HG02571 (cell line): Measurements from ENCODE around the gene COL1A2.

Experiments
- ATAC-seq: cut with Tn5 transposase; IDR thresholded peaks from one replicate; pipeline ENCODE4 v1.9.1; 2021; ENCODE audit warnings: mild to moderate bottlenecking, moderate library complexity; ENCODE audit not compliant: unreplicated experiment

The COL1A2 gene

DNA sequence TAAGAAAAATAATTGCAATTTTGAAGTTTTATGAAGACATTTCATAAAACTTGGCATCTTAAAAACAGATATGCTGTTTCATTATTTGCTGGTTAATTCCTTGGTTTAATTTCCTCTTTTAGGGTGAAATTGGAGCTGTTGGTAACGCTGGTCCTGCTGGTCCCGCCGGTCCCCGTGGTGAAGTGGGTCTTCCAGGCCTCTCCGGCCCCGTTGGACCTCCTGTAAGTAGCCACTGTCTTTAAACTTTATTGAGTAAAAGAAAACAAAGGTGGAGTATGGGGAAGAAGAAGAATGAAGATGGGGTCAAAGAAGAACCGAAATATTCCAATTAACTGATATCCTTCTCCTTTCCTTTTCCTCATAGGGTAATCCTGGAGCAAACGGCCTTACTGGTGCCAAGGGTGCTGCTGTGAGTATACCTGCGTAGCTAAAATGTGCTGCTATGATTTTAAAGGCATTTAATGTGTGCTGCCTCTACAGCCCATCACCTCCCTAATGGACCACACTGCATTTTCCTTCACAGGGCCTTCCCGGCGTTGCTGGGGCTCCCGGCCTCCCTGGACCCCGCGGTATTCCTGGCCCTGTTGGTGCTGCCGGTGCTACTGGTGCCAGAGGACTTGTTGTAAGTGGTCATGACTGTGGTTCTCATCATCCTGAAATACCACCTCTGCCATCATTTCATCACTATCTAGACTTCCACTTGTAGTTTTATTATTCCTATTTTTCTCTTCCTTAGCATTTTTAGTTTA, 14.7 kb downstream of the COL1A2 start:
- ATAC-seq, result no peak

- ATAC-seq, result no peak
Observed at GRCh38 chr7:94410413-94411187, 15.9 kb downstream of the COL1A2 start.

DNA sequence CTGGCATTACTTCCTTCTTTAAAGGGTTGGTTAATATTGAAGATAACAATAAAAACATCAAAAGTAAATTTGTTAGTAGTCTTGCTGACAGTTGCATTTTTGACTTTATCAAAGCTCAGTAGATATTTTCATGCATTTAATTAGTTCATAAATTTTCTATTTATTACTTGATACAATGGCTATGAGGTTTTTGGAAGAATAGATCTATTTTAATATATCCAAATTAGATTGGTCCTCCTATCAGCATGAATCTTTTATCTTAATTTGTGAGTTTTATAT, 16.4 kb downstream of the COL1A2 start:
- no peak for ATAC-seq

GRCh38 chr7:94412762-94413322, 18.1 kb downstream of the COL1A2 start:
- no peak for ATAC-seq

- no peak for ATAC-seq
Observed at GRCh38 chr7:94414481-94414880, 19.8 kb downstream of the COL1A2 start.

DNA sequence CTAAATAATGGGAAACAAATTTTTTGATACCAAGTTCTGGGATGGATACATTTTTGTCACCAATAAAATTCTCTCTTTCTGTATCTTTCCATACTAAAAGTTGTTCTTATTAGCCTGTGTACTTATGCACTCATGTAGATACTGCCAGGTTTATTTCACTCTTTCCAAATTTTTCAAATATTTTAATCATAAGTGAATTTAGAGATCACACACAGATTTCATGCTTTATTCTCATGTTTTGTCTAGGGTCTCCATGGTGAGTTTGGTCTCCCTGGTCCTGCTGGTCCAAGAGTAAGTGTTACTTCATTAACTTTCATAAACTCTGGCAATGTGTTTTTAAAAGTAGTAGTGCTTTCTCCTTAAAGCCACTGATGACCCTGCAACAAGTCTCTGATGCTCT, 20.3 kb downstream of the COL1A2 start:
- ATAC-seq, result no peak

DNA sequence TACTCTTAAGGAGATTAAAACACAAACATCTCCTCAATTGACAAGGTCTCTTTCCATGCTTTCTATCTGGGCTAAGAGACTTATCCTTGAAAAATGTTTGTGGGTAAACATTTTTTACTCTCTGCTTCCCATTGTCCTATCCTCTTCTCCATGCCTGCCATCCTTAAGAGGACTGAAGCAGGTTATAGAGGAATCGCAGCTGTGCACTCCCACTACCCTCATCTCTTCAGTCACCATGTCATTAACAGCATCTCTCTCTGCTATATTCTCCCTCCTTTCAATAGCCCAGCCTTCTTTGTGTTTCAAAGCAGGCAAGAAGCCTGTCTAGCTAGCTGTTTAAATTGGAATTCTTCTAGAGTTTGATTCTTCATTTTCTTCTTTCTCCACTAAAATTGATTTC, 22.6 kb downstream of the COL1A2 start:
- no peak for ATAC-seq

- no peak for ATAC-seq
Observed at GRCh38 chr7:94417901-94418300, 23.2 kb downstream of the COL1A2 start.

DNA sequence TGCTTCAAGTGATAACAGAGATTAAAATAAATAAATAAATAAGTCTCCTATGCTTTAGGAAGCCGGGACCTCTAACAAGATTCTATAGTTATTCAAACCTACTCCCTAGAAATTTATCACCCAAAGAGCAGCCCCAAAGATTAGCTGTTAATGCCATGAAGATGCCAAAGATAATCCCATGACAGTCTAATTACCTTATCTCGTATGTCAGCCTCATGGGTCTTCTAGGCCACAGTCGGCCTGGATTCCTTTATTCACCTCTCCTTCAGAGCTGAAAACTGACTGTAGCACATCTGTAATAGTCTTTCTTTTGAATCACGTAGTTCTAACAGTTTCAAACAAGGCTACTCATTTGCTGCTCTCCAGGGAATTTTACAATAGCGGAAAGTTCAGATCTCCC, 24.2 kb downstream of the COL1A2 start:
- no peak for ATAC-seq

DNA sequence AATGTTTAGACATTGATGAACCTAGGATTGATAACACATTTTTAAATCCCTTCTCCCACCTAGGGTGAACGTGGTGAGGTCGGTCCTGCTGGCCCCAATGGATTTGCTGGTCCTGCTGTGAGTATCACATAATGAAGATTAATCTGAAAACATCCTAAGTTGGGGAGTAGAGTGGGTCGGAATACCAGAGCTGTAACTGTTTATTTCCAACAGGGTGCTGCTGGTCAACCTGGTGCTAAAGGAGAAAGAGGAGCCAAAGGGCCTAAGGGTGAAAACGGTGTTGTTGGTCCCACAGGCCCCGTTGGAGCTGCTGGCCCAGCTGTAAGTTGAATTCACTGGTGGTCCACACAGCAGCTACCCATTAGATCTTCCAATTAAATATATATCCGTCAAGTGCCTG, 25.6 kb downstream of the COL1A2 start:
- no peak for ATAC-seq

DNA sequence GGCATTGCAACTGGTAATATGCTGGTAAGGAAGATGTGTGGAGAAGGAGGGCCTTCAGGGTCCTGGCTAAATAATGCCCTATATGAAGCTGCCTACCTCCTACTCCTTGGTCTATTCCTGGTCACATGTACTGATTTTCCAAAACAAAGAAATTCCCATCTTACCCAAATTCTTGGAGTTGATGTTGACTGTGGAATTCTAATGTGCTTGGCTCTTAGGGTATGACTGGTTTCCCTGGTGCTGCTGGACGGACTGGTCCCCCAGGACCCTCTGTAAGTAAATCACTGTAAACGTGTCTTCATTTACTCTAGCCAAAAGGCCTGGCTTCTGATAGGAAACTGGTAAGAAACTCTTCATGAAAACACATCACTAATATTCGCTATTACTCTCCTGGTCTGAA, 27.0 kb downstream of the COL1A2 start:
- ATAC-seq, result no peak

GRCh38 chr7:94422136-94422535, 27.4 kb downstream of the COL1A2 start:
- ATAC-seq, result no peak

DNA sequence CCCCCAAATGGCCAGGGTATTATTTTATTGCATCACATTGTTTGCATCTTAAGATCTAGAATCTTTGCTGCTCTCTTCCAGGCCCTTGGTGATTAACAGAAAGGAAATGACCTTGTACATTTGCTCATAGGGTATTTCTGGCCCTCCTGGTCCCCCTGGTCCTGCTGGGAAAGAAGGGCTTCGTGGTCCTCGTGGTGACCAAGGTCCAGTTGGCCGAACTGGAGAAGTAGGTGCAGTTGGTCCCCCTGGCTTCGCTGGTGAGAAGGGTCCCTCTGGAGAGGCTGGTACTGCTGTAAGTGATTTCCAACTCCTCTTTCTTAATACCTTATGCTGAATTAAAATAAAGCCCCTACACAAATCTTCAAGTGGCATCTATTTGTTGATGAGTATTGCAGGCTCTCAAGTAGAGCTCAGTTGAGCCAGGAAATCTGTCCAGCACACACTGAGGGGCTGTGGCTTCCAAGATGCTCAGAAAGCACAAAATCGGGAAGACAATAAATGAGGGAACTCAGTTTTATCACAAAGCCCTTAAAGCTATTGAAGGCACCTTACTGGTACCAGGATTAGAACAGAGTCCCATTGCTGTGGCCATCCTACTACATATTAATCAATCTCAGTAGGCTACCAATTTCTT, 28.2 kb downstream of the COL1A2 start:
- ATAC-seq, result no peak

GRCh38 chr7:94423863-94424735, 29.4 kb downstream of the COL1A2 start:
- ATAC-seq, result no peak

DNA sequence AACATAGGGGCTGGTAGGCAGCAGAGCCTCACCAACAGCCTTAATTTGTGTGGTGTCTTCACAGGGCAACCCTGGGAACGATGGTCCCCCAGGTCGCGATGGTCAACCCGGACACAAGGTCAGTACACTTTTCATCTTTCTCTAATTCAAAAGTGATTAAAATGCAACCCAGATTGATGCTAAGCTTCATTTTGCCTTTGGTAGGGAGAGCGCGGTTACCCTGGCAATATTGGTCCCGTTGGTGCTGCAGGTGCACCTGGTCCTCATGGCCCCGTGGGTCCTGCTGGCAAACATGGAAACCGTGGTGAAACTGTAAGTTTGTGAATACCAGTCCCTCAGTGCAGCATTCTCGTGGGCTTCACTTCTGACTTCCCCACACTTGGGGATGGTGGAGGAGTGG, 30.9 kb downstream of the COL1A2 start:
- ATAC-seq, result no peak

DNA sequence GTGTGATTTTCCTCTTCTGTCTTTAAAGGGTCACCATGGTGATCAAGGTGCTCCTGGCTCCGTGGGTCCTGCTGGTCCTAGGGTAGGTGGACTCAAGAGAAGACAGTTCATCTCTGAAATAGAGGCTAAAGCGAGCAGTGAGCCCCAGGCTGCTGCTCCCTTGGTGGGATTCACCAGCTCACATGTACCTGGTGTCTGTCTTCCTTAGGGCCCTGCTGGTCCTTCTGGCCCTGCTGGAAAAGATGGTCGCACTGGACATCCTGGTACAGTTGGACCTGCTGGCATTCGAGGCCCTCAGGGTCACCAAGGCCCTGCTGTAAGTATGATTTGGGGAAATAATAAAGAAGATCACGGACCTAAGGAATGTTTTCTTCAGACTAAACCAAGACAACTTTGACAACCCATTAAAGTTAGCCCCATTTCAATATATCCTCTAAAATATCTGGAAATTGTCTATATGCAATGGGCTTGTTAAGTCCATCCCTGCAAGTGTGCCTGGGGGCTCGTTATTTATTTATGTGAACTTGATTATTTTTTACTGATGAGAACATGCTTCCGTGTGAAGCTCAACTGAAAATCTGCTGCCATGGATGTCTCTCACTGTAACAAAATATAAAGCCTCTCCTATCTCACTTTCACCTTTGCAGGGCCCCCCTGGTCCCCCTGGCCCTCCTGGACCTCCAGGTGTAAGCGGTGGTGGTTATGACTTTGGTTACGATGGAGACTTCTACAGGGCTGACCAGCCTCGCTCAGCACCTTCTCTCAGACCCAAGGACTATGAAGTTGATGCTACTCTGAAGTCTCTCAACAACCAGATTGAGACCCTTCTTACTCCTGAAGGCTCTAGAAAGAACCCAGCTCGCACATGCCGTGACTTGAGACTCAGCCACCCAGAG, 32.5 kb downstream of the COL1A2 start:
- no peak for ATAC-seq

GRCh38 chr7:94429153-94429552, 34.5 kb downstream of the COL1A2 start:
- no peak for ATAC-seq

DNA sequence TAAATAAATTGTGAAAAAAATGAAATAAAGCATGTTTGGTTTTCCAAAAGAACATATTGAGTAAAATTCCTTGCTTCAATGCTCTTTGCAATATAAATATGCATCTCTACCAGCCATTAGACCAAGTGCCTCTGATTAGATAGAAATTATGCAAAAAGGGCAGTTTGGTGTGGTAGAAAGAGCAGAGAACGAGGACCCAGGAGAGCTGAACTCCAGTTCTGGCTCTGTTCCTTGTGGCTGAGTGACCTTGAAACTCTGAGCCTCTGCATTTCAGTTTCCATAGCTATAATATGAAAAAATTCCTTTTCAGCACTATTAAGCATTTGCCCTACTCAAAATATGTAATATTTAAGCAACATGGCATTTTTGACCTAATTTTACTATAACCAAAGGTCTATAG, 36.5 kb downstream of the COL1A2 start:
- no peak for ATAC-seq

DNA sequence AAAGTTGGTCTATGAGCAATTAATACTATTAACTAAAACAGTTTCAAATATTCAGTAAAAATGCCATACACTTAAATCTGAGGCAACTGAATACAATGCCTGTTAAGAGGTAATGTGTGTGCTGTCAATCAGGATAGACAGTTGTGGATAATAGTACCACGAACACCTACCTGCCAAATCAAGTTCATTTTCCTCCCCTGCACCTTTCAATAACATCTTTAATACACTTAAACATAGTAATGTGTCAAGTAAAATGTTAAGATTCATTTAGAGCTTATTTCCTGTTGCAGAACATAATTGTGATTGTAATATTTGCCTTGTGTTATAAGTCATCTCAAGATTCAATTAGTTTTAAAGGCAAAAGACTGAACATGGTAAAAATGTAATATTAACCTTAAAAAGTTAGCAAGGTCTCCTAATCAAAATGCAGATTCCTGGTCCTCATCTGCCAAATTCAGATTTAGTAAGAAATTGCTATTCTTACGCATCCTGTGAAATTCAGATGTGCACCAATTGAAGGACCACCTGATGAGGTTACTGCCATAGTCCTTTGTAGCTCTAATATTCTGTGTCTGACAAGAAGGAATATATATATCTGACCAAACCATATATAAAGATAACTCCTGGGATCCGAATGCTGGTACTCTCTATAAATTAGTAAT, 37.1 kb downstream of the COL1A2 start:
- ATAC-seq, result no peak
